Measurements from ENCODE around the gene TREML4. TPM values are rescaled to one million over a fixed set of nuclear protein-coding genes. Genes with fewer than 3 reads are reported as not detected.

Gene TREML4
- total and polyA plus RNA-seq, 10 of the 15 experiments (the other 5 are each of a cell fraction or from before 2014, with no cell fraction given) = not detected

DNA sequence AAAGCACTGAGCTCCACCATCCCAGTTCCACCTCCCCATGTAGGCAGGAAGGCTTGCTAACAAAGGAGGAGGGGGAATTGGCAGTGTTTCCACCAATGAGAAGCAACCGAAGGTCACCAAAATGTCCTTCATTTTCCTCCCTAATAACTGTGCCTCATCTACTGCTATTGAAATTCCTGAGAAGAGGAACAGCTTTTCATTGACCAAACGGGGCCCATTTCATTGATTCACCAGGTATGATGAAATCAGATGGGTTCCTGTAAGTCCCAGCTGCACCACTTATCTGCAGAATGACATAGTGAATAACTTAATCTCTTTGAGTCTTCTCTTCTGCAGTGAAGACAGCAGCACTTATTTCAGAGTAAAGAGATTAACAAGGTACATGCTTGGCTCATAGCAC lies 41.0 kb downstream of the TREML4 start:
- FAIRE-seq (no peak), ATAC-seq (no peak), DNase-seq (ENCODE audit: low read depth, low spot score) (no peak)
- ChIA-PET CTCF (interaction anchor here (1.1 kb wide), 1 partner anchor 88 kb away, joined by 3 read pairs; no protein-coding TSS in a partner anchor), SMC1A (ENCODE audit: uncharacterized antibody, unreplicated experiment) (interaction anchor here (1.2 to 1.7 kb wide), 2 partner anchors 9 to 51 kb away, joined by 3 to 4 read pairs; no protein-coding TSS in a partner anchor), POLR2A (no interaction called here), RAD21 (ENCODE audit: unreplicated experiment) (no interaction called here)
- no peak overlapping the region for H3K27ac ChIP-seq (ENCODE audit: control insufficient read depth, insufficient read depth)
- H3K27me3 ChIP-seq (replicated peaks in 1 of 2; ENCODE audit: control insufficient read depth in 2 of 2, insufficient read depth in 2 of 2, low read length in 1 of 2) = no peaks in the 10 kb centered on the region; a peak in 1 of 4 replicates
- H2AFZ ChIP-seq (ENCODE audit: control insufficient read depth, low read depth, low read length) = no peak overlapping the region
- WGBS (ENCODE audit: insufficient coverage, insufficient replicate concordance, low lambda C conversion rate, missing lambda C conversion rate) = 20% methylated on average over 2 of the region's 2 CpGs
- no peaks in the 10 kb centered on the region for H3K9me3 ChIP-seq (replicated peaks; ENCODE audit: control insufficient read depth, insufficient read depth, low read length)
- TF ChIP-seq MTA3 (IDR thresholded peaks at IDR 0.05; ENCODE audit: borderline replicate concordance, low read length) = no peak
- TF ChIP-seq, protein P1, sequence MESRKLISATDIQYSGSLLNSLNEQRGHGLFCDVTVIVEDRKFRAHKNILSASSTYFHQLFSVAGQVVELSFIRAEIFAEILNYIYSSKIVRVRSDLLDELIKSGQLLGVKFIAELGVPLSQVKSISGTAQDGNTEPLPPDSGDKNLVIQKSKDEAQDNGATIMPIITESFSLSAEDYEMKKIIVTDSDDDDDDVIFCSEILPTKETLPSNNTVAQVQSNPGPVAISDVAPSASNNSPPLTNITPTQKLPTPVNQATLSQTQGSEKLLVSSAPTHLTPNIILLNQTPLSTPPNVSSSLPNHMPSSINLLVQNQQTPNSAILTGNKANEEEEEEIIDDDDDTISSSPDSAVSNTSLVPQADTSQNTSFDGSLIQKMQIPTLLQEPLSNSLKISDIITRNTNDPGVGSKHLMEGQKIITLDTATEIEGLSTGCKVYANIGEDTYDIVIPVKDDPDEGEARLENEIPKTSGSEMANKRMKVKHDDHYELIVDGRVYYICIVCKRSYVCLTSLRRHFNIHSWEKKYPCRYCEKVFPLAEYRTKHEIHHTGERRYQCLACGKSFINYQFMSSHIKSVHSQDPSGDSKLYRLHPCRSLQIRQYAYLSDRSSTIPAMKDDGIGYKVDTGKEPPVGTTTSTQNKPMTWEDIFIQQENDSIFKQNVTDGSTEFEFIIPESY (IDR thresholded peaks at IDR 0.05) = no peak
- no peak for TF ChIP-seq STAT1 (conservative IDR thresholded peaks at IDR 0.05)
- no peak for TF ChIP-seq CHD1 (IDR thresholded peaks at IDR 0.05; ENCODE audit: low read depth, low read length)
- TF ChIP-seq KLF5 (IDR thresholded peaks at IDR 0.05; ENCODE audit: partially characterized antibody) = no peak
- TF ChIP-seq NBN (IDR thresholded peaks at IDR 0.05) = no peak
- no peak for TF ChIP-seq PML (IDR thresholded peaks at IDR 0.05; ENCODE audit: low read length)
- no peak for TF ChIP-seq ETV6 (conservative IDR thresholded peaks at IDR 0.05 in 1 of 2, IDR thresholded peaks at IDR 0.05 in 1 of 2; ENCODE audit: borderline replicate concordance in 1 of 2, low read depth in 1 of 2)
- TF ChIP-seq HCFC1 (IDR thresholded peaks at IDR 0.05; ENCODE audit: low read length) = no peak
- no peak for TF ChIP-seq ATF7 (IDR thresholded peaks at IDR 0.05; ENCODE audit: low read depth)
- no peak for TF ChIP-seq CHD4 (IDR thresholded peaks at IDR 0.05)
- BruUV-seq (replicated peaks) = no TSS peak
- no peaks in the 10 kb centered on the region for H3K4me1 ChIP-seq (ENCODE audit: control insufficient read depth, insufficient read depth, low read length)
- no peaks in the 10 kb centered on the region for H4K20me1 ChIP-seq (ENCODE audit: control insufficient read depth, insufficient read depth)
- H3K4me2 ChIP-seq (ENCODE audit: control insufficient read depth, insufficient read depth) = no peak overlapping the region
- no peak overlapping the region for H3K9ac ChIP-seq (ENCODE audit: control insufficient read depth, insufficient read depth, low read length)
- H3K4me3 ChIP-seq = no peak overlapping the region
- intact Hi-C loops (cut with micrococcal nuclease; ENCODE audit: unreplicated experiment) = no loop called here
- H3K36me3 ChIP-seq (ENCODE audit: control insufficient read depth in 2 of 2, insufficient read depth in 2 of 2, low read length in 1 of 2) = no peaks in the 10 kb centered on the region
- in situ Hi-C loops (cut with MboI) = no loop called here
- H3K79me2 ChIP-seq (ENCODE audit: control insufficient read depth, insufficient read depth, low read length) = no peaks in the 10 kb centered on the region
